T-helper 17 cell (primary cell): ENCODE results near the gene FGFR3. TPM values are rescaled to one million over a fixed set of nuclear protein-coding genes. Genes with fewer than 3 reads are reported as not detected.

ENCODE experiments used
- ATAC-seq: fragments of 150-1000 bp; cut with Tn5 transposase; 2 replicates; pipeline ENCODE4 v1.10.0; 2021; ENCODE audit warnings: mild to moderate bottlenecking, moderate library complexity
- DNase-seq, 3 donors: peaks; one replicate each; pipeline versions ENCODE4 v3.0.0 to v3.0.0-alpha.2; 2020 to 2021
- H3K9me3 ChIP-seq: one replicate; pipeline ENCODE4 v1.7.0; 2013; ENCODE audit warnings: low read length, mild to moderate bottlenecking; ENCODE audit not compliant: control insufficient read depth, poor library complexity, severe bottlenecking
- H3K27ac Mint-ChIP-seq: one replicate; pipeline ENCODE4 v1.8.0; 2022; ENCODE audit warnings: mild to moderate bottlenecking, moderate library complexity, mixed read lengths
- H3K27me3 Mint-ChIP-seq: one replicate; pipeline ENCODE4 v1.8.0; 2022; ENCODE audit warnings: mixed read lengths
- H3K36me3 Mint-ChIP-seq: one replicate; pipeline ENCODE4 v1.8.0; 2022; ENCODE audit warnings: low read depth, mixed read lengths
- H3K4me1 Mint-ChIP-seq: one replicate; pipeline ENCODE4 v1.8.0; 2022; ENCODE audit warnings: mild to moderate bottlenecking, mixed read lengths
- H3K4me3 Mint-ChIP-seq: one replicate; pipeline ENCODE4 v1.8.0; 2022; ENCODE audit warnings: mild to moderate bottlenecking, moderate library complexity, mixed read lengths
- total RNA-seq, 4 donors: library from RNA in 2 of 4; stranded (reverse) in 2 of 4; gene quantifications; one replicate each; pipeline ENCODE4 v1.2.3 and lab custom pipeline; 2022 to 2026

Gene FGFR3
- total RNA-seq, 2 donors from 2014 or later: 0.12 TPM; not detected in 1

DNA sequence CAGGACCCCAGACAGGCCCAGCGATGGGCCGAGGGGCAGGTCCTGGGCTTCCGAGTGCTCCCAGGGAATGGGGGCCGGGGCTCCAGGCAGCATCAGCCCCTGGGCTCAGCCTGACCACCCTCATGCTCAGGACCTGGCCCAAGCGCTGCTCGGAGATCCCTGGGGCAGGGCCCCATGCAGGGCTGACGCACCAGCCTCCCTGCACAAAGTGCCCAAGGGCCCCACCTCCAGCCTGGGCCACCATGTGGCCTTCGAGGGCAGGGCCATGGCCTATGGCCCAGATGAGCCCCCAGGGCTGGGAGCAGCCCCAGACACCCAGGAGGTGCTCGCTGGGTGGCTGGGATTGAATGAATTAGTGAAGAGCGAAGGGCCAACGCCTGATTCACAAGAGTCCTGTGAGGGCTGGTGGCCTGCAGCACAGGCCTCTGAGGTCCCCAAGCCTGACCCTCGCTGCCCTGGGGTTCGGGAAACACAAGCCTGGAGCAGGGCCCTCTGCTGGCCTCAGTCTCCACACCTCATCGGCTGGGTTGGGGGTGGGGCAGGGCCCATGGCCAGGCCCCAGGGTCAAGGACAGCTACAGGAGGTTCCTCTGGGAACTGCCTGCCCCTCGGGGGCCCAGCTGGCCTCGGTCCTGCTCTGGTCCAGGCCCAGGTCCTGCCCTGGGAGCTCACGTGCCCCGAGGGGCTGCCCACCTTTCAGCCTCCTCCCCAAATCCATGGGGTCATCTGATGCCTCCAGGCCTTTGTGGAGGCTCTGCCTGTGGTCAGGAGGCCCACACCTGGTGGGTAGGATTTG, 13.3 kb upstream of the FGFR3 start:
- no peak overlapping the region for H3K4me3 Mint-ChIP-seq
- no peak for DNase-seq
- no peaks in the 10 kb centered on the region for H3K9me3 ChIP-seq
- H3K36me3 Mint-ChIP-seq: no peaks in the 10 kb centered on the region
- no peak for ATAC-seq
- H3K27me3 Mint-ChIP-seq: no peaks in the 10 kb centered on the region
- H3K4me1 Mint-ChIP-seq: no peaks in the 10 kb centered on the region
- no peak overlapping the region for H3K27ac Mint-ChIP-seq

DNA sequence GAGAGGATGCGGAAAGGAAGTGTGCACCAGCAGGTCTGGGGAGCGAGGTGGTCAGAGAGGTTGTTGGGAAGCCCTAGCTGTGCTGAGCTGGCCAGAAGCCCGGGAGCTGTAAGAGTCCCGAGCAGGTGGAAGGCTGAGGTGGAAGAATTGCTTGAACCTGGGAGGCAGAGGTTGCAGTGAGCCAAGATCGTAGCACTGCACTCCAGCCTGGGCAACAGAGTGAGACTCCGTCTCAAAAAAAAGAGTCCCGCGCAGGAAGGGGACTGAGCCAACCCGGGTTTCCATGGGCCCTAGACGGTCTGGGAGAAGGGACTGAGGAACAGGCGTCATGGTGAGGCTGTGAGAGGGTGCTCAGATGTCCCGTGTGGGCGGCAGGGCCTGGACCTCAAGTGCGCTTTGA, 12.7 kb upstream of the FGFR3 start:
- H3K4me1 Mint-ChIP-seq: no peaks in the 10 kb centered on the region
- no peaks in the 10 kb centered on the region for H3K36me3 Mint-ChIP-seq
- H3K4me3 Mint-ChIP-seq: no peak overlapping the region
- ATAC-seq (no peak), DNase-seq (no peak)
- no peak overlapping the region for H3K27ac Mint-ChIP-seq
- no peaks in the 10 kb centered on the region for H3K27me3 Mint-ChIP-seq
- no peaks in the 10 kb centered on the region for H3K9me3 ChIP-seq

DNA sequence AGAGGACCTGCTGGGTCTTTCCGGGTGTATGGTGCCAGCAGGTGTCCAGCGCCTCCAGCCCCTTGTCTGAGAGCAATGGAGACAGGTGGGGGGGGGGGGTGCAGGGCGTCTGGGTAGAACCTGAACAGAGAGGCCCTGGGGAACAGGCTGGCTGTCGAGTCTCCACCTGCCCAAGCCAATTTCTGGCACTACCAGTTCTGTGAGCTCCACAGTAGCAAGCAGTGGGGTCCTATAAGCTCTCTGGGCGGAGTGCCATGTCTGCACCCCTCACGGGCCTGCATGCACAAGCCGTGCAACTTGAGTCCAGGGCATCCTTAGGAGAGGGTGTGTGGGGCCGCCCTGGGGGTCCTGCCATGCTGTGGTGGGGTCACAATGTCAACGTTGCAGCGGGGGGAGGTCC, 10.1 kb upstream of the FGFR3 start:
- no peak for ATAC-seq
- Mint-ChIP-seq H3K36me3 (no peaks in the 10 kb centered on the region), H3K27me3 (no peaks in the 10 kb centered on the region), H3K4me3 (no peak overlapping the region), H3K4me1 (no peaks in the 10 kb centered on the region), H3K27ac (no peak overlapping the region)
- no peak for DNase-seq
- no peaks in the 10 kb centered on the region for H3K9me3 ChIP-seq

DNA sequence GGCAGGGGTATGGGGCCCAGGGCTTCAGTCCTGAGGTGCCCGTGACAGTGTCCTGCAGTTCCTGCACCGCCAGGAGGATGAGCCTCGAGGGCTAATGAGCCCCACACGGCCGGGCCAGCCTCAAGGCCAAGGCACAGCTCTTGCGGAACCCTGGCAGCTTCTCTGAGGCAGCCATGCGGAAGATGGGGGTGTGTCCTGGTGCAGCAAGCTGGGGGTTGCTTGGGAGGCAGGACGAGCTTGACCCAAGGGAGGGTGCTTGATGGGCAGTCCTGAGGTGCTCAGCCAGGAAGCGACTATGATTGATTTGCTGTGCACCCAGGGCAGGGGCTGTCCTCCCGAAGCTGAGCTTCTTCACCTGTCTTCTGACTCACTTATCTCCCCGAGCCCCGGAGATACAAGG, 9.1 kb upstream of the FGFR3 start:
- Mint-ChIP-seq H3K4me3 (no peak overlapping the region), H3K27me3 (no peaks in the 10 kb centered on the region), H3K27ac (no peak overlapping the region), H3K36me3 (no peaks in the 10 kb centered on the region), H3K4me1 (no peaks in the 10 kb centered on the region)
- ATAC-seq (no peak), DNase-seq (no peak)
- no peaks in the 10 kb centered on the region for H3K9me3 ChIP-seq

DNA sequence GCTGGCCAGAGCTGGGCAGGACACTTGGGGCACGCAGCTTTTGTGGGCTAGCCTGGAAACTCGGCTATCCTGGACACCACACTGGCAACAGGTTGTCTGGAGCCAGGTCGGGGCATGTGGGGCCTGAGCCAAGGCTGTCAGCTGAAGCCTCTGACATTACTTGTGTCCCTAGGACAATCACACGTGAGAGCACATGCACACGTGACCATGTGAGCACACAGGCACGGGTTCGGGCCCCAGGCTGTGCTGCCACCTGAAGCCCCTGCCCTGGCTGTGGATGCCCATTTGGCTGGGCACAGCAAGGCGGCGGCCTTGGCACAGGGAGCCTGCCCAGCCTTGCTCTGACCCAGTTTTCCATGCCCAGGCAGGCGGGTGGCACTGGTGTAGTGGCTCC, 8.7 kb upstream of the FGFR3 start:
- Mint-ChIP-seq H3K36me3 (no peaks in the 10 kb centered on the region), H3K27me3 (no peaks in the 10 kb centered on the region), H3K4me1 (no peaks in the 10 kb centered on the region), H3K4me3 (no peak overlapping the region), H3K27ac (no peak overlapping the region)
- no peaks in the 10 kb centered on the region for H3K9me3 ChIP-seq
- DNase-seq (no peak), ATAC-seq (no peak)

DNA sequence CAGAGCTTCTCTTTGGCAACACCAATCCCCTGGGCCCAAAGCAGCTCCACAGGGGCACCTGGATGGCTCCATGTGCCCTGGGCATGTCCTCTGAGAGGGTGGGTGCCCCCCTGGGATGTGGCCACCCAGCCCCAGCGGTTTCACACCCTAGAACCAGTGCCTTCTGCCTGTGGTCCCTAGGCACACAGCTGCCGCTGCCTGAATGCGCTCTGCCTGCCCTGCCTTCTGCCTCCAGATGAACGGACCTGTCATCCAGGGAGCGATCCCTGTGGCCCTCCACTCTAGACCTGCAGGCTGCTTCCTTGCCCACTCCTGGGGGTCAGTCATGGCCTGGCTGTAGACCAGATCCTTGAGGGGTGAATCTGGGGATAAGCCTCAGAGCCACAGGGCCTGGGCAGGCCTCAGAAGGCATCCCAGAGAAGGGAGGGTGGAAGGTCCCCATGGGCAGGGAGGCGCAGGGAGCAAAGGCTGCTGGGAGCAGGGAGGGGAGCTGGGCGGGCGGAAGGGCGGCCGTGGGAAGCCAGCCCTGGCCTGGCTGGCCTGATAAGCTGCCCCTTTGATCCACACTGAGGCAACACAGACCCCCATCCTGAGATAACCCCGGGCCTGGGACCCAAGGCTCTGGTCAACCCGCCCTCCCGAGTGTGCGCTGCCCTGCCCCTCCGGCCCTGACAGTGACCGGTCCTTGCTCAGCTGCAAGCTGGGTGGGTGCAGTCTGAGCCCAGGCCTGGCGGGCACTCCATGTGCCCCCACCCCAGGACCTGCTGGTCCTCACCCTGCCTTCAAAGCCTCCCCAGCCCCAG, 8.1 kb upstream of the FGFR3 start:
- Mint-ChIP-seq H3K27ac (no peak overlapping the region), H3K36me3 (no peaks in the 10 kb centered on the region), H3K27me3 (no peaks in the 10 kb centered on the region), H3K4me3 (no peak overlapping the region), H3K4me1 (no peaks in the 10 kb centered on the region)
- ATAC-seq: no peak
- H3K9me3 ChIP-seq: no peaks in the 10 kb centered on the region
- DNase-seq: no peak

DNA sequence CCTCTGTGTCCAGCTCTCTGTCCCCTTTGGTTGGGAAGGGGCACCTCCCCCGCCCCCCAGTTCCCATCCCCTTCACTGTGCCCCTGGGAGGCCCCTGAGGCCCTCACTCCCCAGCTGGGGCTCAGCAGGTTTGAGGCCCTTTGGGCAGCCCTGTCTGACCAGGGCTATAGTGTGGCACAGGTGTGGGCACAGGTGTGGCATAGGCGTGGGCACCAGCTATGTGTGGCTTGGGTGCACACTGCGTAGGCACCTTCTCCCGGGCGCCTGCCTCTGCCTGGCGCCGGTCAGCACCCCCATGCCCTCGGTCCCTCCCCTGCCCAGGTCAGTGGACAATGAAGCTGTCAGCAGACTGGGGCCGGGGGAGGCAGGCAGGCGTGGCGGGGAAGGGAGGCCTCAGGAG, 7.5 kb upstream of the FGFR3 start:
- Mint-ChIP-seq H3K4me1 (peaks cover 1% of the 10 kb centered on the region), H3K4me3 (no peak overlapping the region), H3K36me3 (no peaks in the 10 kb centered on the region), H3K27me3 (no peaks in the 10 kb centered on the region), H3K27ac (no peak overlapping the region)
- ATAC-seq (no peak), DNase-seq (no peak)
- H3K9me3 ChIP-seq: no peaks in the 10 kb centered on the region

DNA sequence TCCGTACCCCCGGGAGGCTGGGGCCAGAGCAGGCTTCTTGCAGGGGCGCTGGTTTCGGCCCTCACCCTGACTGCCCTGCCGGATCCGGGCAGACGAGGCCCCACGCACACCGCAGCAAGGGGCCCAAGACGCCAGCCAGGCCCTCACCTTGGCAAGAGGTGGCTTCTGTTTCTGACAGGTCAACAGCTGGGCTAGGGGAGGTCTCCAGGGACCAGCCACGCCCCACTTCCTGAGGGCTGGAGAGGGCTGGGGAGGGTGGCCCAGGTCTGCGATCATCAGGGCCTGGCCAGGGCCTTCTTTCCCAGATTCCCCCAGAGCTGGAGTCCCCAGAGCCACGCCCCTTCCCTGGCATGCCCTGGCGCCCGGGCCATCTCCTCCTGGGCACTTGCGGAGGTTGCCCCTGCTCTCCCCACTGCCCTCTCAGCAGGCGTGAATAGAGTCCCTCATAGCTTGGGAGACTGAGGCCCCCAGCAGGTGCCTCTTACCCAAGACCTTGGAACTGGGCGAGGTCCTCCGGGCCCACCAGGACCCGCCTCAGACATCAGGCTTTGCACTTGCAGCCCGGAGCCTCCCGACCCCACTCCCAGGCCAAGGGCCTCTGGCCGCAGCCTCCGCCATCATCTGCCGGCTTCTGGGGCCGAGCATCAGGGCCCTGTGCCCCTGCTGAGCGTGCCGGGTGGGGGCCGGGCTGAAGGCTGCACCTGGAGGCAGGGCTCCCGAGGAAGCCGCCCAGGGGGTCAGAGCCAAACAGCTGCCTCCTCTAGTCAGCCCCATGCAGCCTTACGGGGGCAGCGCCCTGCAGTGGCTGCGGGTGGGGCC, 6.3 kb upstream of the FGFR3 start:
- Mint-ChIP-seq H3K4me1 (peaks cover 2% of the 10 kb centered on the region), H3K27ac (no peak overlapping the region), H3K4me3 (no peak overlapping the region), H3K27me3 (no peaks in the 10 kb centered on the region), H3K36me3 (no peaks in the 10 kb centered on the region)
- no peak for DNase-seq
- ATAC-seq: no peak
- H3K9me3 ChIP-seq: no peaks in the 10 kb centered on the region

DNA sequence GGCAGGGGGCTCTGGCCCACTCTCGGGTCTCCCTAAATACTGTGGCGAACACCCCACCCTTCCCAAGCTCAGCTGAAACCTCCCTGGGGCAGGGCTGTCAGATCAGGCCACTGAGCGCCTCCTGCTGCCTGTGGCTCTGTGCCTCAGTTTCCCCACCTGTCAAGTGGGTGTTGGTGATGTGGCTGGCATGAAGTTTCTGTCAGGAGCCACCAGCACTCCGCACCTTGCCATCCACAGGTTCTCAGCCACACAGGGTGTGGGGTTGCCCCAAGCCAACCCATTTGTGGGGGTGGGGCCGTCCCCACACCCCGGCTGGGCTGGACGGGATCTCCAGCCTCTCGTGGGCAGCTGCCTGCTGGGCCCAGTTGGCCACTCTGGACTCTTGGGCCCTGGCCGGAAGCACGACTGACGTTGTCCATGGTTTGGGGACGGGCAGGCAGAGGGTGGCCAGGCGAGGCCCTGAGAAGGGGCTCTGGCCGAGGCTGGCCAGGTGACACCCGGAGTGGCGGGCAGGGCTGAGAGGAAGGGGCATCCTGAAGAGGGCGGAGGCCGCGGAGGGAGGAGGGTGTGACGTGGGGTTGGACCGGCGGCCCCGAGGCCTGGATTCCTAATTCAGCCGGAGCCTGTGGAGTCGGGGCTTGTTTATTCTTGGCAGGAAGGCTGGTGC, 5.5 kb upstream of the FGFR3 start:
- no peaks in the 10 kb centered on the region for H3K9me3 ChIP-seq
- Mint-ChIP-seq H3K4me3 (no peak overlapping the region), H3K4me1 (peaks cover 2% of the 10 kb centered on the region), H3K27me3 (no peaks in the 10 kb centered on the region), H3K36me3 (no peaks in the 10 kb centered on the region), H3K27ac (no peak overlapping the region)
- ATAC-seq (no peak), DNase-seq (no peak)

DNA sequence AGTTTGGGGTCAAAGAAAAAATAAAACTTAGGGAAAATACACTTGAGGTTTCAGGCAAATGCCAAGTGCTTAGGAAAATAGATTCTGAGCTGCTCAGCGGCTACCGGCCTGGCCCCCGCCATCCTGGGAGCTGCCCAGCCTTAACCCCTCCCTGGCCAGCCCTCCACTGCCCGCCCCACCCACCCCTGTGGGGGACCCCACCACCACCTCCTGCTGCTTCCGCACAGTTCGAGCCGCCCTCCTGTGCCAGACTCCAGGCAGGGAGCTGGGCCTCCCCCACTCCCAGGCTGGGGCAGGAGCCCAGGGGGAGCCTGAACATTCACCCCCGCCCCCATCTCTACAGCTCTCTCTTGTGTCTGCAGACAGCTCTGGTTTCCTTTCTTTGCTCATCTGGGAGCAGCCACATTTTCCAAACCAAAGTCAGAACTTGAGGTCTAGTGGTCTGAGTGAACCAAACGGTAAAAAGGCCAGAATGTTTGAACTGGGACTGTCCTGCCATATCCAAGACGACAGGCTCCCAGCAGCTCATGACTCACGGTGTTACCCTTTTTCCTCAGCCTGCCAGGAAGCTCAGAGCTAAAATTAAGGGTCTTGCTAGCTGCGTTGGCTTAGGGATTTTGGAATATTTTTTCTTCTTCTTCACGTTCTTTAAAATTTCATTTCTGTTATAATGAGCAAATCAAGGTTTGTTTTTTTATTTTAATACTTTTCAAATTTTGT, 4.7 kb upstream of the FGFR3 start:
- no peaks in the 10 kb centered on the region for H3K9me3 ChIP-seq
- DNase-seq (no peak), ATAC-seq (no peak)
- Mint-ChIP-seq H3K4me1 (peaks cover 2% of the 10 kb centered on the region), H3K27ac (no peak overlapping the region), H3K36me3 (no peaks in the 10 kb centered on the region), H3K27me3 (no peaks in the 10 kb centered on the region), H3K4me3 (no peak overlapping the region)

DNA sequence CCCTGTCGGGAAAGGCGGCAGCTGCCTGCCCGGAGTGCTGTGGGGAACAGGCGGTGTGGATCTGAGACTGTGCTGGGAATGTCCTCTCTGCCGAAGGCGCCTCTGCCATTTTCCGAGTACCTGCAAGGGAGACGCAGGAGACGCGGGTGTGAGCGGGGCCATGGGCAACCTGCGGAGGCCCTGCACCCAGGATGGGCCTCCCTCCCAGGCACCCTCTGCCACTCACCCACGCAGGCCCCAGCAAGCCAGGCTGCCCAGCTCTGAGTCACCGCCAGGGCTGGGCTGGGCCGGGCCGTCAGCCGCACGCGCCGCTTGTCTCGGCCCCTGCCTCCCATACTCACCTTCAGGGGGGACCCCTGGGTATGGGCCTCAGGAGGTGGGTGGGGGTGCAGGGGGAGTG, 3.5 kb upstream of the FGFR3 start:
- no peaks in the 10 kb centered on the region for H3K9me3 ChIP-seq
- Mint-ChIP-seq H3K4me3 (no peak overlapping the region), H3K36me3 (no peaks in the 10 kb centered on the region), H3K27me3 (no peaks in the 10 kb centered on the region), H3K4me1 (peaks cover 2% of the 10 kb centered on the region), H3K27ac (no peak overlapping the region)
- no peak for ATAC-seq
- no peak for DNase-seq

DNA sequence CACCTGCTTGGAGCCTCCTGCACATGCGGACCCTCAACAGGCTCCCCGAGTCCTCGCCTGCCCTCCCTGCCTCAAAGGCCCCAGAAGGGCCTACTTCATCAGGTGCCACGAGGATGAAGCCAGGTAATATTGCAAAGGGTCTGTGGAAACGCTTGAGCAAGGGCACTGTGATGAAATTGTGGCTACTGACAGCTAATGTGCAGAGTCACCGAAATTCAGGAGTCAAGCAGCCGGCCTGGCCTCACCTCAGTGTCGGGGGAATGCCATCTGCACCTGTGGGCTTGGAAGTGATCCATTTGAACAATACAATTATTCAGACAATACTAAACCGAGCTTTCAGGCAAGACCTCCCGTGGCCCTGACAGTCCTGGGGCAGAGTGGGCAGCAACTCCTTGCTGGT, 3.1 kb upstream of the FGFR3 start:
- DNase-seq: no peak
- Mint-ChIP-seq H3K27ac (no peak overlapping the region), H3K4me3 (no peak overlapping the region), H3K27me3 (no peaks in the 10 kb centered on the region), H3K4me1 (peaks cover 2% of the 10 kb centered on the region), H3K36me3 (no peaks in the 10 kb centered on the region)
- ATAC-seq: no peak
- H3K9me3 ChIP-seq: no peaks in the 10 kb centered on the region
